OCI-LY1 (cell line): ENCODE results near the gene TMCC2.

ENCODE experiments used
- H2AFZ ChIP-seq: fragments of 200-600 bp; sonication (generic), shearing (Covaris generic); 2 replicates; pipeline ENCODE4 v1.6.0; 2014; ENCODE audit warnings: antibody characterized with exemption, mild to moderate bottlenecking, low read length
- H3F3A ChIP-seq: fragments of 200-600 bp; sonication (generic), shearing (Covaris generic); 2 replicates; pipeline ENCODE4 v1.6.0; 2014; ENCODE audit warnings: mild to moderate bottlenecking, antibody characterized with exemption, low read length, moderate library complexity; ENCODE audit not compliant: insufficient read depth
- H3K27ac ChIP-seq: fragments of 200-600 bp; sonication (generic); 2 replicates; pipeline ENCODE4 v1.5.1; 2014; ENCODE audit warnings: low read length, mixed run types, mild to moderate bottlenecking, low read depth; ENCODE audit not compliant: poor library complexity, severe bottlenecking
- H3K27me3 ChIP-seq: fragments of 200-600 bp; sonication (generic); 2 replicates; pipeline ENCODE4 v1.6.0; 2014; ENCODE audit warnings: antibody characterized with exemption, mild to moderate bottlenecking, low read length, moderate library complexity; ENCODE audit not compliant: insufficient read depth
- H3K36me3 ChIP-seq: fragments of 200-600 bp; sonication (generic); 2 replicates; pipeline ENCODE4 v1.6.1; 2014; ENCODE audit warnings: mild to moderate bottlenecking, antibody characterized with exemption, low read length, moderate library complexity, mixed read lengths; ENCODE audit not compliant: insufficient read depth
- H3K4me1 ChIP-seq: fragments of 200-600 bp; sonication (generic); 2 replicates; pipeline ENCODE4 v1.5.1; 2014; ENCODE audit warnings: mild to moderate bottlenecking, low read length, moderate library complexity; ENCODE audit not compliant: insufficient read depth, severe bottlenecking
- H3K4me2 ChIP-seq: fragments of 200-600 bp; sonication (generic), shearing (Covaris generic); 2 replicates; pipeline ENCODE4 v1.6.1; 2014; ENCODE audit warnings: low read length
- H3K4me3 ChIP-seq: fragments of 200-600 bp; sonication (generic); 2 replicates; pipeline ENCODE4 v1.5.1; 2014; ENCODE audit warnings: low read length, low read depth, mild to moderate bottlenecking, mixed read lengths; ENCODE audit not compliant: poor library complexity, severe bottlenecking
- H3K79me2 ChIP-seq: fragments of 200-600 bp; shearing (Covaris generic); 2 replicates; pipeline ENCODE4 v1.6.1; 2016; ENCODE audit warnings: mixed run types, low read length, mixed read lengths; ENCODE audit not compliant: insufficient read depth
- H3K9ac ChIP-seq: fragments of 200-600 bp; sonication (generic), shearing (Covaris generic); 2 replicates; pipeline ENCODE4 v1.6.1; 2014; ENCODE audit warnings: mild to moderate bottlenecking, low read length, mixed read lengths
- H3K9me2 ChIP-seq: fragments of 200-600 bp; sonication (generic), shearing (Covaris generic); 2 replicates; pipeline ENCODE4 v1.6.1; 2014; ENCODE audit warnings: low read depth, mild to moderate bottlenecking, low read length, mixed read lengths
- H3K9me3 ChIP-seq: fragments of 200-600 bp; shearing (Covaris generic); 2 replicates; pipeline ENCODE4 v1.6.1; 2014; ENCODE audit warnings: low read length, mixed read lengths
- H4K20me1 ChIP-seq: fragments of 200-600 bp; sonication (generic), shearing (Covaris generic); 2 replicates; pipeline ENCODE4 v1.6.0; 2016; ENCODE audit warnings: mild to moderate bottlenecking, low read length; ENCODE audit not compliant: insufficient read depth
- EZH2 ChIP-seq: fragments of 200-600 bp; sonication (generic), shearing (Covaris generic); IDR thresholded peaks from 2 replicates; pipeline ENCODE4 v1.8.0; 2017; ENCODE audit warnings: borderline replicate concordance, mixed run types, mild to moderate bottlenecking, antibody characterized with exemption, low read length, moderate library complexity, mixed read lengths
- TF ChIP-seq, protein P1 (sequence below): fragments of 200-600 bp; sonication (generic), shearing (Covaris generic); IDR thresholded peaks from 2 replicates; pipeline ENCODE4 v1.5.1; 2017; ENCODE audit warnings: mild to moderate bottlenecking, antibody characterized with exemption, low read length, moderate library complexity, mixed read lengths

The TMCC2 gene

DNA sequence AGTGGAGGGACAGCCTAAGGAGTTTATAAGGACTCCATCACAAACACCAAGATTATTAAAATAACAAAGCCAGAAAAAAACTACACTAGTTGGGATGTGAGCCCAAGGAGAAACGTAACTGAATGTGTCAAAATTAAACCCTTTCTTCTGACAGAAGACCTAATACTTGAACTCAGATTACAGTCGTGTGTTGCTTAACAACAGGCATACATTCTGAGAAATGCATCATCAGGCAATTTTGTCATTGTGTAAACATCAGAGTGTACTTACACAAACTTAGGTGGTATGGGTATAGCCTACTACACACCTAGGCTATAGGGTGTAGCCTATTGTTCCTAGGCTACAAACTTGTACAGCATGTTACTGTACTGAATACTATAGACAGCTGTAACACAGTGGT, 39.6 kb upstream of the TMCC2 start:
- Histone ChIP-seq H3K9me2 (no peaks in the 10 kb centered on the region), H3F3A (no peaks in the 10 kb centered on the region), H3K27me3 (no peaks in the 10 kb centered on the region), H2AFZ (no peak overlapping the region), H3K4me1 (no peaks in the 10 kb centered on the region), H3K27ac (no peak overlapping the region), H3K9me3 (no peaks in the 10 kb centered on the region), H3K4me2 (no peak overlapping the region), H3K9ac (no peak overlapping the region), H3K4me3 (no peak overlapping the region), H3K36me3 (no peaks in the 10 kb centered on the region), H3K79me2 (no peaks in the 10 kb centered on the region), H4K20me1 (no peaks in the 10 kb centered on the region)
- TF ChIP-seq EZH2, result no peak
- TF ChIP-seq, protein P1, sequence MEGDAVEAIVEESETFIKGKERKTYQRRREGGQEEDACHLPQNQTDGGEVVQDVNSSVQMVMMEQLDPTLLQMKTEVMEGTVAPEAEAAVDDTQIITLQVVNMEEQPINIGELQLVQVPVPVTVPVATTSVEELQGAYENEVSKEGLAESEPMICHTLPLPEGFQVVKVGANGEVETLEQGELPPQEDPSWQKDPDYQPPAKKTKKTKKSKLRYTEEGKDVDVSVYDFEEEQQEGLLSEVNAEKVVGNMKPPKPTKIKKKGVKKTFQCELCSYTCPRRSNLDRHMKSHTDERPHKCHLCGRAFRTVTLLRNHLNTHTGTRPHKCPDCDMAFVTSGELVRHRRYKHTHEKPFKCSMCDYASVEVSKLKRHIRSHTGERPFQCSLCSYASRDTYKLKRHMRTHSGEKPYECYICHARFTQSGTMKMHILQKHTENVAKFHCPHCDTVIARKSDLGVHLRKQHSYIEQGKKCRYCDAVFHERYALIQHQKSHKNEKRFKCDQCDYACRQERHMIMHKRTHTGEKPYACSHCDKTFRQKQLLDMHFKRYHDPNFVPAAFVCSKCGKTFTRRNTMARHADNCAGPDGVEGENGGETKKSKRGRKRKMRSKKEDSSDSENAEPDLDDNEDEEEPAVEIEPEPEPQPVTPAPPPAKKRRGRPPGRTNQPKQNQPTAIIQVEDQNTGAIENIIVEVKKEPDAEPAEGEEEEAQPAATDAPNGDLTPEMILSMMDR, result no peak

DNA sequence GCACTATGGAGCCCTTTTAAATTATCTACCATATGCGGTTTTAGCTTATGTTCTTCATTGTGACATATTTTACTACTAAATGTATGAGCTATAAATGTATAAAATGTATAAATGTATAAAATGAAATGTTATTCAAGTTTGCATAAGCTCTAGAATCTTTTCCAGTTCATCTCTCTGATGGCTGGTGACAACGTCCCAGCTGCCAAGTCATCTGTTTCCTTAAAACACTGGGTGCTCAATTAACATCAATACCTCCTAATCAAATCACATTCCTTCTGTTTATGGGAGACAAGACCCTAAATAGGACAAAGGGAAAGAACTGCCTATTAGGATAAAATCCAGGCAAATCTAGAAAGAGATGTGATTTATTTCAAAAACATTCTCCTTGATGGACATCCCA, 39.1 kb upstream of the TMCC2 start:
- TF ChIP-seq, protein P1, result no peak
- no peak for TF ChIP-seq EZH2
- H4K20me1 ChIP-seq, result no peaks in the 10 kb centered on the region
- no peak overlapping the region for H2AFZ ChIP-seq
- no peak overlapping the region for H3K9ac ChIP-seq
- H3K27me3 ChIP-seq, result no peaks in the 10 kb centered on the region
- no peaks in the 10 kb centered on the region for H3K79me2 ChIP-seq
- H3K4me3 ChIP-seq, result no peak overlapping the region
- H3K36me3 ChIP-seq, result no peaks in the 10 kb centered on the region
- H3F3A ChIP-seq, result no peaks in the 10 kb centered on the region
- H3K4me2 ChIP-seq, result no peak overlapping the region
- H3K9me2 ChIP-seq, result no peaks in the 10 kb centered on the region
- H3K9me3 ChIP-seq, result no peaks in the 10 kb centered on the region
- H3K27ac ChIP-seq, result no peak overlapping the region
- no peaks in the 10 kb centered on the region for H3K4me1 ChIP-seq

DNA sequence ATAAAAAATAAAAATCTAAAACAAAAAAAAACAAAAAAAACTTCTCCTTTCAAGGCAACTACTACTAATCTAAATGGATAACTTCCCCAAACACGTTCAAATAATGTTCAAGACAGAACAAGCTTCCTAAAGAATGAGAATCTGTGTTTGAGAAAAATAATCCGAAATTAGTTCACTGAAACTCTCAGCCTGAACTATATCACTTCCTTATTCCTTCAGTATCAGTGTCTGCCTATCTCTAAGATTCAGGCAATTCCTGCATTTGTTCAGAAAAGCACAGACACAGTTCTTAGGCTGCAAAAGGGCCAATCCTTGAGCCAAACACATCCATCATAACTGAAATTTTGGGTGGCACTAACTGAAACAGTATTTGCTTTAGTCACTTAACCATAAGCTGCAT, 38.6 kb upstream of the TMCC2 start:
- Histone ChIP-seq H3K9ac (no peak overlapping the region), H2AFZ (no peak overlapping the region), H3K9me2 (no peaks in the 10 kb centered on the region), H3K4me3 (no peak overlapping the region), H4K20me1 (no peaks in the 10 kb centered on the region), H3K27ac (no peak overlapping the region), H3K79me2 (no peaks in the 10 kb centered on the region), H3K4me1 (no peaks in the 10 kb centered on the region), H3K4me2 (no peak overlapping the region), H3K36me3 (no peaks in the 10 kb centered on the region), H3F3A (no peaks in the 10 kb centered on the region), H3K27me3 (no peaks in the 10 kb centered on the region), H3K9me3 (no peaks in the 10 kb centered on the region)
- TF ChIP-seq EZH2, result no peak
- TF ChIP-seq, protein P1, result no peak
